ENCODE data around the gene DUOX1. TPM values are rescaled to one million over a fixed set of nuclear protein-coding genes. Genes with fewer than 3 reads are reported as not detected.

Gene DUOX1
- total RNA-seq, 1 experiment from 2014 or later: 19.6 TPM

GRCh38 chr15:45168751-45169551, 39.2 kb downstream of the DUOX1 start:
- Histone ChIP-seq H3K27me3 (ENCODE audit: insufficient read depth, low read length) (no peaks in the 10 kb centered on the region), H3K4me1 (ENCODE audit: control insufficient read depth in 1 of 2, insufficient read depth in 2 of 2, low read length in 2 of 2) (peaks cover 6 to 16% of the 10 kb centered on the region in 2 experiments), H3K4me3 (replicated peaks in 1 of 2; ENCODE audit: low read depth in 1 of 2, low read length in 2 of 2) (no peak overlapping the region), H3K4me2 (ENCODE audit: low read length) (no peak overlapping the region), H3K79me2 (ENCODE audit: insufficient read depth, low read length) (no peaks in the 10 kb centered on the region), H3K27ac (ENCODE audit: low read depth, low read length) (no peak overlapping the region), H4K20me1 (ENCODE audit: insufficient read depth) (no peaks in the 10 kb centered on the region), H3K9ac (ENCODE audit: low read length) (no peak overlapping the region), H3K9me2 (ENCODE audit: insufficient read depth) (no peaks in the 10 kb centered on the region), H3K36me3 (ENCODE audit: control insufficient read depth in 1 of 2, insufficient read depth in 2 of 2, low read length in 2 of 2) (no peaks in the 10 kb centered on the region), H3K9me3 (ENCODE audit: control insufficient read depth in 1 of 2, insufficient read depth in 1 of 2, low read depth in 1 of 2, low read length in 2 of 2) (no peaks in the 10 kb centered on the region), H2AFZ (ENCODE audit: low read depth, low read length, poor library complexity, severe bottlenecking) (no peak overlapping the region)
- intact Hi-C loops (cut with micrococcal nuclease): loop anchor here (10.0 kb wide), 1 partner anchor 446 kb away; no protein-coding TSS in a partner anchor
- POLR2A ChIA-PET: no interaction called here
- no TSS peak for BruUV-seq (replicated peaks)
- DNase-seq (ENCODE audit: low read depth, low spot score) (no peak), ATAC-seq (no peak)
- CTCF ChIA-PET: interaction anchor here (0.7 to 1.3 kb wide), 2 partner anchors 13 to 84 kb away, joined by 3 to 4 read pairs; no protein-coding TSS in a partner anchor
- RAD21 ChIA-PET (ENCODE audit: low non-redundant PET in 1 of 2, low total read pairs in 2 of 2, uncharacterized antibody in 2 of 2, unreplicated experiment in 2 of 2): no interaction called here
- no peak for TF ChIP-seq REST (IDR thresholded peaks at IDR 0.05; ENCODE audit: low read depth)
- TF ChIP-seq MAX (IDR thresholded peaks at IDR 0.05): no peak
- TF ChIP-seq ZBTB33 (IDR thresholded peaks at IDR 0.05; ENCODE audit: extremely low read depth, insufficient replicate concordance, low read length): no peak
- TF ChIP-seq EGR1 (IDR thresholded peaks at IDR 0.05; ENCODE audit: low read depth): no peak
- no peak for TF ChIP-seq EZH2 (IDR thresholded peaks at IDR 0.05)
- TF ChIP-seq ZFX (IDR thresholded peaks at IDR 0.05): no peak
- no peak for TF ChIP-seq ATF3 (IDR thresholded peaks at IDR 0.05)
- TF ChIP-seq RAD21 (IDR thresholded peaks at IDR 0.05; ENCODE audit: low read depth): no peak
- no peak for TF ChIP-seq ELF1 (IDR thresholded peaks at IDR 0.05; ENCODE audit: borderline replicate concordance, low read depth)
- no peak for TF ChIP-seq CTCF (IDR thresholded peaks at IDR 0.05 in 2 of 3, conservative IDR thresholded peaks at IDR 0.05 in 1 of 3; ENCODE audit: borderline replicate concordance in 1 of 3, insufficient read depth in 1 of 3, low read depth in 2 of 3, low read length in 2 of 3)
- TF ChIP-seq CEBPB (IDR thresholded peaks at IDR 0.05; ENCODE audit: low read depth): no peak
- TF ChIP-seq JUND (IDR thresholded peaks at IDR 0.05): no peak
- TF ChIP-seq POLR2AphosphoS5 (IDR thresholded peaks at IDR 0.05; ENCODE audit: low read depth, low read length): no peak
- no peak for TF ChIP-seq YY1 (IDR thresholded peaks at IDR 0.05; ENCODE audit: extremely low read depth, insufficient replicate concordance, low read depth, low read length)
- no peak for TF ChIP-seq SRF (IDR thresholded peaks at IDR 0.05; ENCODE audit: low read depth)
- no peak for TF ChIP-seq EZH2phosphoT487 (IDR thresholded peaks at IDR 0.05; ENCODE audit: borderline replicate concordance)
- TF ChIP-seq ZNF274 (IDR thresholded peaks at IDR 0.05; ENCODE audit: low read depth, low read length): no peak
- TF ChIP-seq SP1 (IDR thresholded peaks at IDR 0.05; ENCODE audit: low read depth): no peak
- no peak for TF ChIP-seq FOSL1 (IDR thresholded peaks at IDR 0.05; ENCODE audit: low read depth)

Data from HCT116 (cell line).